ENCODE data around the gene ECE1. TPM values are rescaled to one million over a fixed set of nuclear protein-coding genes. Genes with fewer than 3 reads are reported as not detected.

Gene ECE1
- total and polyA plus RNA-seq, 10 of the 15 experiments (the other 5 are each of a cell fraction or from before 2014, with no cell fraction given) = 0.97 to 81.0 (median 37.0) TPM

DNA sequence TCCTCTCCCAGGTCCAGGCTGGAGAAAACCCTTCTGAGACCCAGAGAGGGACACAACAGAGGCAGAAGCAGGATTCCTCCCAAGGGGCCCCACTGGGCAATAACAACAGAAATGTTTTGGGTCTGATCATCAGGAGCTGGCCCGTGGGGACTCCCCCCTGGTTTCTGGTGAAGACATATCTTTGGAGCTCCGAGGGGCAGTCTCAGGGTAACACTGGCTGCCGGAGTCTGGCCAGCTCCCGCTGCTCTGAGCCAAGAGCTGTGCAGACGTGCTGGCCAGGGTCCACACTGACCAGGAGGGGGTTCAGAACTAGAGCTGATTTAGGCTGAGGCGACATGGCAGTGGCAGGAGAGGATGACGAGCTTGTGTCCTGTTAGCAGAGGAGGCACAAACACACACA, 13.1 kb downstream of the ECE1 start (continued):
- TF ChIP-seq CBFB (IDR thresholded peaks at IDR 0.05; ENCODE audit: low read depth) (no peak), SMAD5 (IDR thresholded peaks at IDR 0.05; ENCODE audit: low read depth) (no peak), ZNF384 (IDR thresholded peaks at IDR 0.05; ENCODE audit: borderline replicate concordance, low read depth, low read length) (no peak)
- TF ChIP-seq, protein P1, sequence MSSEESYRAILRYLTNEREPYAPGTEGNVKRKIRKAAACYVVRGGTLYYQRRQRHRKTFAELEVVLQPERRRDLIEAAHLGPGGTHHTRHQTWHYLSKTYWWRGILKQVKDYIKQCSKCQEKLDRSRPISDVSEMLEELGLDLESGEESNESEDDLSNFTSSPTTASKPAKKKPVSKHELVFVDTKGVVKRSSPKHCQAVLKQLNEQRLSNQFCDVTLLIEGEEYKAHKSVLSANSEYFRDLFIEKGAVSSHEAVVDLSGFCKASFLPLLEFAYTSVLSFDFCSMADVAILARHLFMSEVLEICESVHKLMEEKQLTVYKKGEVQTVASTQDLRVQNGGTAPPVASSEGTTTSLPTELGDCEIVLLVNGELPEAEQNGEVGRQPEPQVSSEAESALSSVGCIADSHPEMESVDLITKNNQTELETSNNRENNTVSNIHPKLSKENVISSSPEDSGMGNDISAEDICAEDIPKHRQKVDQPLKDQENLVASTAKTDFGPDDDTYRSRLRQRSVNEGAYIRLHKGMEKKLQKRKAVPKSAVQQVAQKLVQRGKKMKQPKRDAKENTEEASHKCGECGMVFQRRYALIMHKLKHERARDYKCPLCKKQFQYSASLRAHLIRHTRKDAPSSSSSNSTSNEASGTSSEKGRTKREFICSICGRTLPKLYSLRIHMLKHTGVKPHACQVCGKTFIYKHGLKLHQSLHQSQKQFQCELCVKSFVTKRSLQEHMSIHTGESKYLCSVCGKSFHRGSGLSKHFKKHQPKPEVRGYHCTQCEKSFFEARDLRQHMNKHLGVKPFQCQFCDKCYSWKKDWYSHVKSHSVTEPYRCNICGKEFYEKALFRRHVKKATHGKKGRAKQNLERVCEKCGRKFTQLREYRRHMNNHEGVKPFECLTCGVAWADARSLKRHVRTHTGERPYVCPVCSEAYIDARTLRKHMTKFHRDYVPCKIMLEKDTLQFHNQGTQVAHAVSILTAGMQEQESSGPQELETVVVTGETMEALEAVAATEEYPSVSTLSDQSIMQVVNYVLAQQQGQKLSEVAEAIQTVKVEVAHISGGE (CRISPR knock-in tag; IDR thresholded peaks at IDR 0.05) = no peak

DNA sequence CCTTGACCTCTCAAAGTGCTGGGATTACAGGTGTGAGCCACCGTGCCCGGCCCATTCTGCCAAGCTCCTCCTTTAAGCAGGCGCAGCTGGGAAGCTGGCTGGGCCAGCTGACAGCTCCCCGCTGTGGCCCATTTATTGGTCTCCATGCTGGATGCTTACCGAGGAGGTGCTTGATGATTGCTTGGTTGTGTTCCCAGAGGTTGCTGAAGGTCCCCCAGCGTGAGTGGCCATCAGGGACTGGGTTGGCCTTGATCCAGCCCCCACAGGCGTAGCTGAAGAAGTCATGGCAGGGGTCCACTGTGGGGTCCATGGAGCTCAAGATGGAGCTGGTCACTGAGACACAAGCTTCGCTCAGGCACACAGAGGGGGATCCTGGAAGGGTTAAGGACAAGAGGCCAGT, 17.7 kb downstream of the ECE1 start:
- in situ Hi-C loops (cut with MboI) = no loop called here
- intact Hi-C loops (cut with micrococcal nuclease; ENCODE audit: unreplicated experiment) = no loop called here
- ATAC-seq = no peak
- Histone ChIP-seq H3K27ac (ENCODE audit: control insufficient read depth, insufficient read depth) (no peak overlapping the region), H3K36me3 (ENCODE audit: control insufficient read depth in 2 of 2, insufficient read depth in 2 of 2, low read length in 1 of 2) (peaks cover 8 to 23% of the 10 kb centered on the region in 2 experiments; a peak in 3 of 4 replicates), H3K4me3 (no peak overlapping the region), H3K9ac (ENCODE audit: control insufficient read depth, insufficient read depth, low read length) (no peak overlapping the region), H2AFZ (ENCODE audit: control insufficient read depth, low read depth, low read length) (no peak overlapping the region), H3K9me3 (replicated peaks; ENCODE audit: control insufficient read depth, insufficient read depth, low read length) (no peaks in the 10 kb centered on the region), H4K20me1 (ENCODE audit: control insufficient read depth, insufficient read depth) (no peaks in the 10 kb centered on the region), H3K4me2 (ENCODE audit: control insufficient read depth, insufficient read depth) (no peak overlapping the region), H3K4me1 (ENCODE audit: control insufficient read depth, insufficient read depth, low read length) (no peaks in the 10 kb centered on the region), H3K79me2 (ENCODE audit: control insufficient read depth, insufficient read depth, low read length) (no peaks in the 10 kb centered on the region), H3K27me3 (replicated peaks in 1 of 2; ENCODE audit: control insufficient read depth in 2 of 2, insufficient read depth in 2 of 2, low read length in 1 of 2) (no peaks in the 10 kb centered on the region)
- CTCF ChIA-PET = interaction anchor here (0.6 to 6.8 kb wide), 7 partner anchors 16 to 487 kb away, joined by 3 to 131 read pairs (median 58); partner anchors contain the start of gene ECE1
- no TSS peak for BruUV-seq (replicated peaks)
- no peak for FAIRE-seq
- RAD21 ChIA-PET (ENCODE audit: unreplicated experiment) = no interaction called here
- no peak for DNase-seq (ENCODE audit: low read depth, low spot score)
- WGBS (ENCODE audit: insufficient coverage, insufficient replicate concordance, low lambda C conversion rate, missing lambda C conversion rate) = 62% methylated on average over 8 of the region's 8 CpGs
- SMC1A ChIA-PET (ENCODE audit: uncharacterized antibody, unreplicated experiment) = interaction anchor here (1.2 to 4.6 kb wide), 2 partner anchors 35 to 96 kb away, joined by 3 to 30 read pairs; no protein-coding TSS in a partner anchor
- POLR2A ChIA-PET = no interaction called here
- TF ChIP-seq RUNX3 (IDR thresholded peaks at IDR 0.05; ENCODE audit: low read length) (no peak), RBBP5 (conservative IDR thresholded peaks at IDR 0.05) (no peak), BHLHE40 (IDR thresholded peaks at IDR 0.05; ENCODE audit: borderline replicate concordance in 1 of 2, low read depth in 2 of 2, low read length in 1 of 2) (no peak), ZNF622 (IDR thresholded peaks at IDR 0.05) (no peak), STAT3 (IDR thresholded peaks at IDR 0.05; ENCODE audit: low read depth, low read length) (no peak), RAD51 (IDR thresholded peaks at IDR 0.05) (no peak), MEF2A (IDR thresholded peaks at IDR 0.05; ENCODE audit: insufficient read depth, low read depth, low read length) (no peak), SRF (IDR thresholded peaks at IDR 0.05; ENCODE audit: low read depth in 2 of 2, low read length in 2 of 2) (no peak), SMC3 (IDR thresholded peaks at IDR 0.05; ENCODE audit: borderline replicate concordance, low read length) (no peak), RB1 (IDR thresholded peaks at IDR 0.05; ENCODE audit: borderline replicate concordance) (no peak), ZNF274 (IDR thresholded peaks at IDR 0.05; ENCODE audit: insufficient read depth, insufficient read length) (no peak), GABPA (IDR thresholded peaks at IDR 0.05; ENCODE audit: low read depth) (no peak)
- TF ChIP-seq, protein P2, sequence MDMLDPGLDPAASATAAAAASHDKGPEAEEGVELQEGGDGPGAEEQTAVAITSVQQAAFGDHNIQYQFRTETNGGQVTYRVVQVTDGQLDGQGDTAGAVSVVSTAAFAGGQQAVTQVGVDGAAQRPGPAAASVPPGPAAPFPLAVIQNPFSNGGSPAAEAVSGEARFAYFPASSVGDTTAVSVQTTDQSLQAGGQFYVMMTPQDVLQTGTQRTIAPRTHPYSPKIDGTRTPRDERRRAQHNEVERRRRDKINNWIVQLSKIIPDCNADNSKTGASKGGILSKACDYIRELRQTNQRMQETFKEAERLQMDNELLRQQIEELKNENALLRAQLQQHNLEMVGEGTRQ (IDR thresholded peaks at IDR 0.05; ENCODE audit: borderline replicate concordance, low read depth, low read length) = no peak
- TF ChIP-seq, protein P3, sequence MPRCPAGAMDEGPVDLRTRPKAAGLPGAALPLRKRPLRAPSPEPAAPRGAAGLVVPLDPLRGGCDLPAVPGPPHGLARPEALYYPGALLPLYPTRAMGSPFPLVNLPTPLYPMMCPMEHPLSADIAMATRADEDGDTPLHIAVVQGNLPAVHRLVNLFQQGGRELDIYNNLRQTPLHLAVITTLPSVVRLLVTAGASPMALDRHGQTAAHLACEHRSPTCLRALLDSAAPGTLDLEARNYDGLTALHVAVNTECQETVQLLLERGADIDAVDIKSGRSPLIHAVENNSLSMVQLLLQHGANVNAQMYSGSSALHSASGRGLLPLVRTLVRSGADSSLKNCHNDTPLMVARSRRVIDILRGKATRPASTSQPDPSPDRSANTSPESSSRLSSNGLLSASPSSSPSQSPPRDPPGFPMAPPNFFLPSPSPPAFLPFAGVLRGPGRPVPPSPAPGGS (IDR thresholded peaks at IDR 0.05; ENCODE audit: borderline replicate concordance, insufficient read depth, low read depth, low read length, poor library complexity, severe bottlenecking) = no peak

Measured in GM12878 (cell line).